Activated T-helper 1 cell treated with Interleukin-2 at 50 U/mL for 16 hours (primary cell): ENCODE data around the gene CELF2.

Experiments used
- DNase-seq: peaks from one replicate; pipeline ENCODE4 v3.0.0-alpha.2; 2020; ENCODE audit warnings: low read depth

The CELF2 gene

GRCh38 chr10:11023009-11023953 is 5.6 kb downstream of the CELF2 start:
- DNase-seq = no peak

DNA sequence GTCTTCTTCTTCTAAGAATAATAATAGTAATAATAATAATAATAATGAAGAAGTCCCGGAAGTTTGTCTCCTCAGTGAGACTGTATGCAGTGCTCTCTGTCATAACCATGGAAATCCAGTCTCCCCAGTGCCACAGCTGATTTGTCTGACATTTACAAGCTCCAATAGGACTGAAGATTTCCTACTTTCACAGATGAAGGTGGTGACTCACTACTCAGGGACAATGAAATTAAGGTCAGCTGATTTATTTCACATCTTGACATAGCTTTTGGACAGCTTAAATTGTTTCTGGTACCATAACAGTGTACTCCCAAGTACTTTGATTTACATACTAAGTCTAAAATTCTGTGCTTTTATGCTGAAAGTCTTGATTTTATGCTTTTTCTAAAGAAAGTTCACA is 6.9 kb downstream of the CELF2 start:
- no peak for DNase-seq

GRCh38 chr10:11025978-11026377 is 8.3 kb downstream of the CELF2 start:
- DNase-seq = no peak

DNA sequence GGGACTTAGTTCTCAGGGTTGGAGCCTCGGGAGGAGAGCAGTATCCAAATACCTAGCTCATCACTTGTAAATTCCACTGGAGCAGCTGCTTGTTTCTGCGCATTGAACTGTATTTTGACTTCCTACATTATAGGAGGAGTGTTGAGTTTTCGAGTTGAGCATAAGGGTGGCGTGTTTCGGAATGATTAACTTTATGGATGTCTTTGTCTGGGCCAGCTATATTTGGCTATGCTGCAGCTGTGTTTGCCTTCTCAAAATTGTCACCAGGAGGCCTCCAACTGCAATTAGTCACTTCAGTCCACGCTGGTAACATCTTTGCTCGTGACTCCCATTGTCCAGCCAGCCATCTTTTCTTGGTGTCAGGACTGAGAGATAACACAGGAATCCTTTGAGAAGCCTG is 9.1 kb downstream of the CELF2 start:
- DNase-seq = no peak

DNA sequence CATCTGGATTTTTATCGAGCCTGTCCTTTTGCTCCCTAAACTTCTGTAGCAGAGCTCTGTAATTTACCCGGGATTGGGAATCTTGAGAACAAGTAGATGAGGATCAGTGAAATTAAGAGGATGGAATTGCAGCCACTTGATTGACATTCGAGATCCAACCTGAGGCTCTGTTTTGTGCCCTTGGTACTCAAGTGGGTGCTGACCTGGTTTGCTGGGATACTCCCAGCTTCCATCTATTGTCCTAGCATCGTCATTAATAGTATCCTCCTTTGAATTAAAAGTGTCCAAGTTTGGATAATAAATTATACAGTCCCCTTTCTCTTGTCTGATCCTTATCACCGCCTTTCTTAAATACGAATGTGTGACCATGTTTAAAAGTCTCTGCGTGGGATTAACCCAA is 17.1 kb downstream of the CELF2 start:
- no peak for DNase-seq

- DNase-seq = no peak
Measured at GRCh38 chr10:11035301-11035991, 17.8 kb downstream of the CELF2 start.

DNA sequence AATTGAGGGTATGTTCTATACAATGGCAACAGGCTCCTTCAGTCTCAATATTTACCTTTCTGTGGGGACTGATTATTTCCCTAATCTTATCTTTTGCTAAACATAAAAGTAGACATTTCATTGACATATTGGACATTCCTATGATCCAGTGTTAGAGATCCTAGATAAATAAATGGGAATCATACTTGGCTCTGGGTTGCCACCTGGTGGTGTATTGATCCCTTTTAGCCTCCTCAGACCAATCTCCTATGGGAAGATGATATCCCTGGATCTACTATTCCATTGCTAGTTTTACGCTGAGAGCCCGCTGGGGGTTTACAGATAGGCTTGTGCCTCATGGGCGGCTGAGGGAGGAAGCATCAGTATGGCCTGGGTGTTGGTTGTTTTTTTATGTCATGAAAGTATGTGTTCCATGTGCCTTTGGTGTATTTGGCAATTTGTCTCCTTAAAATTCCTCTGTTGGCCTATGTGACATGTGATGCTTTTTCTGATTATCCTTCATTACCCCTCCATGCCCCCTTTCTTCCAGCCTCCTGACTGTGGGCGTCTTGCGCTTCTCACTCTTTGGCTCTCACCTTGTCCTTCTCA is 18.8 kb downstream of the CELF2 start:
- DNase-seq = no peak

GRCh38 chr10:11037991-11038390 is 20.3 kb downstream of the CELF2 start:
- DNase-seq = no peak

DNA sequence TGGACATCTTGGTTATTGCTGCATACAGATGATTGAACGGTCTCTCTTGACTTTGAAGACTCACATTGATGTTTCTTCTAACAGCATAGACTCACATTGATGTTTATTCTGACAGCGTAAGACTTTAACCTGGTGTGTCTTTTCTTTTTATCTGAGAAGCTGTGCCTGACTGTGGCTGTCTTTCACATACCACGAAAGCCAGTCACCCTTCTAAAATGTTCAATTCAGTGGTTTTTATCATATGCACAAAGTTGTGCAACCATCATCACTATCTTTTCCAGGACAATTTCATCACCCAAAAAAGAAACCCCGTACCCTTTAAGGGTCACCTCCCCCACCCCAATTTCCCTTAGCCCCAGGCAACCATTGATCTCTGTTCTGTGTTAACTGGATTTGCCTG is 24.7 kb downstream of the CELF2 start:
- DNase-seq = no peak

- no peak for DNase-seq
Measured at GRCh38 chr10:11043039-11043438, 25.4 kb downstream of the CELF2 start.

DNA sequence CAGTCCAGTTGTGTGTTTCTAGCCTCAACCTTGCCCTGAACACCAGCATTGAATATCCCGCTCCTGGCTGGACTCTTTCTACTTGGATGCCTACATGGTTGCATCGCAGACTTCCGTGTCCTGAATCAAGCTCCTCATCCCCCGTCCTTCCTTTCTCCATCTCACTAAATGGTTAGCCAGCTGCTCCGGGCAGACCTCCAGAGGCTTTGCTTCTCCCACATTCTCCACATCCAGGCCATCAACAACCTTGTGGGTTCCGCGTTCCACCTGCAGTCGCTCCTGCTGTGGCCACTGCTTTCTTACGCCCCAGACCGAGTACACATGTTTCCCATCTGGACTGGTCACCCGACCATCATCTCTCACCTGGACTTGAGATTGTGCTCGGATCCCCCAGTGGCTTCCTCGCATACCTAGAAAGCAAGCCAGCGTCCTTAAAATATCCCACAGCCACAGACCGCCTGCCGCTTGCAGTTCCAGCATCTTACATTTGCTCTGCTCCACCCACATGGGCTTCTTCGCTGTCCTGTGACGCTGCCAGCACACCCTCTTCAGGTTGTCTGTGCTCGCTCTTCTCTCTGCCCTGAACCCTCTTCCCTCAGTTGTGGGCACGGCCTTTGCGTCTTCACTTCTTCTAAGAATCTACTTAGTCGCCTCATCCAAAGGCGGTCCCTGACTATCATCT is 25.9 kb downstream of the CELF2 start:
- no peak for DNase-seq

DNA sequence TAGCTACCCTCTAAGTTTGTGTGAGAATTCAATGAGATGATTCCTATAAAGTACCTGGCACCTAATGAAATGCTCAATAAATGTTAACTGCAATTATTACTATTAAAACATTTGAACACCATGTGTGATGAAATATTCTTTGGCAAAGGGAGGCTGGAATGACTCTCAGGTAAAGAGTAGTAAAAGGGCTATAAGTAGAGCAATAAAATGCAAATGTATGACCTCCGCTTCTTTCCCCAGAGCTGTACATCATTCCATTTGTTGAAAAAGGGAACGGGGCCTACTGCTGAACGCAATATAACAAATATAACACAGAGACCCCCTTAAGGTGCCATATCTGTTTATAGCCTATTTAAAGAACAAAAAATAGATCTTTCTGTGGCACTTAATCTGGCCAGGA is 27.8 kb downstream of the CELF2 start:
- no peak for DNase-seq

DNA sequence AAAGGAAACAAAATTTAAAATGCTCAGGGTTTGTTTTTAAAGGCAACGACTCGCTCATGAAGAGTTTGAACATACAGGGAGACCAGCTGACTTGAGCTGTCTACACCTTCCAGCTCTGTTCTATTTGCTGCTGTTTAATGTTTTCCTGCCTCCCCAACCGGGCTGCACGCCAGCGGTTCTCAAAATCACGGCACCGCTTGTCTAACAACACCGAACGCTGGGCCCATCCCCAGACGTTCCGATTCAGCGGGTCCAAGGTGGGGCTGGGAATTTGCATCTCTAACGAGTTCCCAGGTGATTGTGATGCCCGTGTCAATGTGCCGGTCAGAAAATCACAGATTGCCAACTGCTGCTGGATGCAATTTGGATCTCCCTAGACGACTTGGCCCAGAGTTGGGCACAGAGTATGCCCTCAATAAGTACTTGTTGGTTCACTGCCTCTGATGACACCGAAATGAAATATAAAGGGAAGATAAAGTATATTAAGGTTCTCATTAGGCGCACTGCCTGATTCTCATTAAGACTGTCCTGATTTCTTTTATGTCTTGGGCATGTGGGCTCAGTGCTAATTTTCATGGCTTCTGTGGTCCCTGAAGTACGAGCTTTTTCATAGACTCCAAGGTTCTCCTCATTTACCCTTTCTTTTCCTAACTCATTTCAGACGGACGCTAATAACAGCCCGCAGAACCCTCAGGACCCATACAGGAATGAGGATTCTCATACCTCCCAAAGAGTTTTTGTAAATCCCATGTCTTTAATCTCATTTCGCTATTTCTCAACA is 28.5 kb downstream of the CELF2 start:
- DNase-seq = no peak

GRCh38 chr10:11046776-11047160 is 29.1 kb downstream of the CELF2 start:
- no peak for DNase-seq

GRCh38 chr10:11048707-11049278 is 31.1 kb downstream of the CELF2 start:
- no peak for DNase-seq

- DNase-seq = no peak
Measured at GRCh38 chr10:11049806-11050205, 32.1 kb downstream of the CELF2 start.

DNA sequence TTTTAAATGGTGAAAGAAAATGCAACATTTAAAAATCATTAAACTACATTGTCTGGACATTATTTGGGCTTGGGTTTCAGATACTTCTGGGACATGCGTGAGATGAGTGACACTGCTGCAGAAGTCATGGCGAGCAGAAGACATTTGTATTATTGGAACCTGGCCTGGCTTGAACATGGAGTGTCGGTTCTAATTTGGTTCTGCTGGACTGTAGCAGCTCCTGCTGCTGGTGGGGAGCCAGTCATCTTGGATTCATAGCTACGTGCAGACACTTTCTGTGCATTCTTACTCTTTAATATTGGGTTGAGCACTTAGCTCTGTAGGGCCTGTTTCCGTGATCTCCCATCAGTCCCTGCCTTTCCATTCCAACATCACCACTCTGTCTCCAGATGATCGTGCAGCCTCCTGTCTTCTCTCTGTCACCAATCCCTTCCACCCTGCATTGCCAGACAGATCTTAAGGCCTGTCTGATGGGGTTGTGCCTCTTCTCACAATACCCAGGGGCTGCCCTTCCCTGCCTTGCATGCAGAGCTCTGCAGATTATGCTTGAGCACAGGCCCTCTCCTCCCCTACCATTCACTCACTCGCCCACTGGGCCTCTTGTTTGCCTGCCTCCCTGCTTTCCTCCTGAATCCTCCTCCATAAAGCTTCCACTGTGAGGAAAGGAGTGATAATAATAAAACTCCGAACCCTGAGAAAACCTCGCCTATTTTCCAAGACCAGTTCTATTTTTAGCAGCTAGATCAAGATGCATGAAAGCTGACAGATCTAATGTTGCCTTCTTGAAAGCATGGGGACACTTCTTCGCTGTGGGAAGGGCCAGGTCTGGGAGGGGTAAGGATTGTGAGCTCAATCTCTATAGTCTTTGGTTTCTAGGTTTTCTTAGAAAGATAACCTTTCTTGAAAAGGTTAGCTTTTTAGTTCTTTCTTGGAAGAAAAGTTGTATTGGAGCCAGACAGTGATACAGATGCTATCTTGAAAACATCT is 32.9 kb downstream of the CELF2 start:
- no peak for DNase-seq

- no peak for DNase-seq
Measured at GRCh38 chr10:11057018-11057417, 39.3 kb downstream of the CELF2 start.

- DNase-seq = no peak
Measured at GRCh38 chr10:11057448-11057847, 39.8 kb downstream of the CELF2 start.

DNA sequence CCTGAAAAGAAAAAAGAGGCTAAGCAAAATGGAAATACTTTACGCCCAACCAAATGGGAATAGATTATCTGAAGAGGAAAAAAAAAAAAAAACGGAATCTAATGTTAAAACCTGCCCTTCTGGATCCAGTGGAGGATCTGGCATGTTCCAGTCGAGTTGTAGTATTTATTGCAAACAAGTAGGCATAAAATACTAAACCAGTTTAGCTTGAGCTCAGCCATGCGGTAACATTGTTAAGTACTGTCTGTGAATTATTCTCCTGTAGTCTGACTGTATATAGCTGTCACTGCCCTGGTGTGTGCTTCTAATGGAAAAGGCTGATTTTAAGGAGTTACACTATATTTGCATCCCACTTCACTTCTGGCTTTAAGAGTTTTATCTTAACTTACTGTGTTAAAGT is 40.3 kb downstream of the CELF2 start:
- no peak for DNase-seq
